ENCODE results near the gene OR2C1. TPM values are rescaled to one million over a fixed set of nuclear protein-coding genes. Genes with fewer than 3 reads are reported as not detected.

The OR2C1 gene
- total and polyA plus RNA-seq, 8 donors: 0.05 to 0.16 (median 0.16) TPM; not detected in 5

GRCh38 chr16:3383045-3383448 is 27.4 kb downstream of the OR2C1 start:
- TF ChIP-seq, protein P1, sequence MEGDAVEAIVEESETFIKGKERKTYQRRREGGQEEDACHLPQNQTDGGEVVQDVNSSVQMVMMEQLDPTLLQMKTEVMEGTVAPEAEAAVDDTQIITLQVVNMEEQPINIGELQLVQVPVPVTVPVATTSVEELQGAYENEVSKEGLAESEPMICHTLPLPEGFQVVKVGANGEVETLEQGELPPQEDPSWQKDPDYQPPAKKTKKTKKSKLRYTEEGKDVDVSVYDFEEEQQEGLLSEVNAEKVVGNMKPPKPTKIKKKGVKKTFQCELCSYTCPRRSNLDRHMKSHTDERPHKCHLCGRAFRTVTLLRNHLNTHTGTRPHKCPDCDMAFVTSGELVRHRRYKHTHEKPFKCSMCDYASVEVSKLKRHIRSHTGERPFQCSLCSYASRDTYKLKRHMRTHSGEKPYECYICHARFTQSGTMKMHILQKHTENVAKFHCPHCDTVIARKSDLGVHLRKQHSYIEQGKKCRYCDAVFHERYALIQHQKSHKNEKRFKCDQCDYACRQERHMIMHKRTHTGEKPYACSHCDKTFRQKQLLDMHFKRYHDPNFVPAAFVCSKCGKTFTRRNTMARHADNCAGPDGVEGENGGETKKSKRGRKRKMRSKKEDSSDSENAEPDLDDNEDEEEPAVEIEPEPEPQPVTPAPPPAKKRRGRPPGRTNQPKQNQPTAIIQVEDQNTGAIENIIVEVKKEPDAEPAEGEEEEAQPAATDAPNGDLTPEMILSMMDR (IDR thresholded peaks at IDR 0.05): no peak
- no peak for FAIRE-seq
- Histone ChIP-seq H3K36me3 (peaks cover 21 to 49% (median 26%) of the 10 kb centered on the region in 3 donors), H3K27ac (no peak overlapping the region), H3K4me3 (no peak overlapping the region), H3K9me3 (peaks cover 0 to 42% (median 9%) of the 10 kb centered on the region in 4 donors), H3K4me1 (no peaks in the 10 kb centered on the region), H3K27me3 (no peaks in the 10 kb centered on the region)
- intact Hi-C loops (cut with DNase I): loop anchor here in 1 of 3 donors (10.0 kb wide), 1 partner anchor 68 kb away; no protein-coding TSS in a partner anchor
- DNase-seq: no peak
- 98% methylated on average over 10 of the region's 10 CpGs for WGBS, 2 donors
- ATAC-seq: no peak

GRCh38 chr16:3388325-3388724 is 32.6 kb downstream of the OR2C1 start:
- TF ChIP-seq, protein P1 (IDR thresholded peaks at IDR 0.05): no peak
- 92 to 96% methylated on average over 6 of the region's 6 CpGs for WGBS, 2 donors
- intact Hi-C loops (cut with DNase I): loop anchor here in 1 of 3 donors (10.0 kb wide), 1 partner anchor 74 kb away; no protein-coding TSS in a partner anchor
- no peak for ATAC-seq
- Histone ChIP-seq H3K36me3 (peaks cover 12 to 55% (median 36%) of the 10 kb centered on the region in 3 donors), H3K4me3 (no peak overlapping the region), H3K27me3 (no peaks in the 10 kb centered on the region), H3K4me1 (no peaks in the 10 kb centered on the region), H3K9me3 (peaks cover 0 to 15% (median 2%) of the 10 kb centered on the region in 4 donors), H3K27ac (no peak overlapping the region)
- FAIRE-seq: no peak
- no peak for DNase-seq

DNA sequence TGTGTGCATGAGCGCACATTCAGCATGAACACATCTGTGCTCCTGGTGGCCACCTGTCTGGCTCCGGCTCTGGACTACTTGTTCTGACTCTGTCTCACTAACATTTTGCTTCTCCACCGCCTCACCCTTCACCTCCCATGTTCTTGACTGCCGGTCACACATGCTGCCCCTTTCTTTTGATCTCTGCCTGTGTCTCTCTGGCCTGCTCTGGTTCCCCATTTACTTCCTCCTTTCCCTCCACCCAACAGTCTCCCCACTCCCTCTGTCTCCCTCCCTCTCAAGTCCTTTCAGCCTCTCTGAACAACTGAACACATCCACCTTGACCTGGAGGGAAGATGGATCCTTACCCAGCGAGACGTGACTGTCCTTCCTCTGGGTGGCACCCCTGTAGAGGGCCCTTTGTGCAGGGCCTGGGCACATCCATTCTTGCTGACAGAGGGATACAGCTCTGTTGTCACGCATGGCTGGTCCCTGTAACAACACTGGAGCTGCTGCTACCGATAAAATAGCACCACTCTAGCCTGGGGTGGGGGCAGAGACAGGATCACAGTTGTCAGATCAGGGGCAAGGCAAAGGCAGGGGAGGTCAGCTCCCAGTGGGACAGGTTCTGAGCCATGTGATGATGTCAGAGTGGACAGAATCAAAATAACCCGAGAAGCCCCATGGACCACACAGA is 34.1 kb downstream of the OR2C1 start:
- 97 to 99% methylated on average over 9 of the region's 9 CpGs for WGBS, 2 donors
- Histone ChIP-seq H3K27me3 (no peaks in the 10 kb centered on the region), H3K4me3 (no peak overlapping the region), H3K4me1 (no peaks in the 10 kb centered on the region), H3K36me3 (peaks cover 0 to 43% (median 25%) of the 10 kb centered on the region in 3 donors), H3K27ac (no peak overlapping the region), H3K9me3 (peaks cover 0 to 3% (median 0%) of the 10 kb centered on the region in 4 donors)
- intact Hi-C loops (cut with DNase I): loop anchor here in 1 of 3 donors (10.0 kb wide), 1 partner anchor 75 kb away; no protein-coding TSS in a partner anchor
- no peak for ATAC-seq
- DNase-seq: no peak
- TF ChIP-seq, protein P1 (IDR thresholded peaks at IDR 0.05): no peak
- FAIRE-seq: no peak

GRCh38 chr16:3400446-3400778 is 44.7 kb downstream of the OR2C1 start:
- intact Hi-C loops (cut with DNase I): no loop called here
- ATAC-seq: no peak
- peaks cover 2 to 15% (median 6%) of the 10 kb centered on the region in 3 donors for H3K36me3 ChIP-seq
- peaks cover 0 to 14% (median 0%) of the 10 kb centered on the region in 3 donors for H3K4me1 ChIP-seq
- 1 to 2% methylated on average over 18 of the region's 18 CpGs for WGBS, 2 donors
- no peaks in the 10 kb centered on the region for H3K27me3 ChIP-seq
- FAIRE-seq: no peak
- no peaks in the 10 kb centered on the region for H3K9me3 ChIP-seq
- peak overlapping the region; percentile 75 to 96 (median 88) for H3K4me3 ChIP-seq
- DNase-seq: no peak
- TF ChIP-seq, protein P1 (IDR thresholded peaks at IDR 0.05): no peak
- peak overlapping the region; percentile 53 to 63 (median 60) for H3K27ac ChIP-seq

Measured in pancreas (tissue), 10 donors.